T1000 (cell line): ENCODE results near the gene RAB2B.
A peak's percentile ranks its signal among the peaks of the same experiment; 100 is the strongest.
"Not testable (repeated sequence)": the region's sequence is repeated elsewhere in the genome, so short reads cannot be mapped to it uniquely, and the experiment has no call there.

Source experiments
- DNase-seq: peaks from one replicate; lab custom pipeline; 2025; ENCODE audit warnings: mixed read lengths; lab: John Stamatoyannopoulos, UW

Gene RAB2B

GRCh38 chr14:21486640-21487087 is 9.9 kb upstream of the RAB2B start:
- no peak for DNase-seq

- no peak for DNase-seq
Observed at GRCh38 chr14:21476523-21476924, 235 bp downstream of the RAB2B start.

- no peak for DNase-seq
Observed at GRCh38 chr14:21475767-21476522, 814 bp downstream of the RAB2B start.

GRCh38 chr14:21467616-21468015 is 9.1 kb downstream of the RAB2B start:
- no peak for DNase-seq

- peak; percentile 98 for DNase-seq
Observed at GRCh38 chr14:21455912-21456667, 20.7 kb downstream of the RAB2B start, which contains the start of gene CHD8. Gene CHD8 (minus strand): TSS chr14:21456123. CDS start chr14:21431643, 24,480 bp downstream.

GRCh38 chr14:21455592-21455911 is 21.2 kb downstream of the RAB2B start:
- DNase-seq = no peak

GRCh38 chr14:21454843-21455544 is 21.8 kb downstream of the RAB2B start:
- DNase-seq = no peak

GRCh38 chr14:21449899-21450216 is 26.9 kb downstream of the RAB2B start:
- no peak for DNase-seq

- not testable (repeated sequence) for DNase-seq
Observed at GRCh38 chr14:21442657-21443056, 34.1 kb downstream of the RAB2B start.

- no peak for DNase-seq
Observed at GRCh38 chr14:21440859-21441258, 35.9 kb downstream of the RAB2B start.

GRCh38 chr14:21437063-21437901 is 39.5 kb downstream of the RAB2B start:
- peak; percentile 93 for DNase-seq

- DNase-seq = no peak
Observed at GRCh38 chr14:21436567-21437062, 40.1 kb downstream of the RAB2B start.

- DNase-seq = no peak
Observed at GRCh38 chr14:21431126-21431525, 45.6 kb downstream of the RAB2B start.

- no peak for DNase-seq
Observed at GRCh38 chr14:21428930-21429329, 47.8 kb downstream of the RAB2B start.

- no peak for DNase-seq
Observed at GRCh38 chr14:21426692-21427091, 50.1 kb downstream of the RAB2B start.

GRCh38 chr14:21419528-21419927 is 57.2 kb downstream of the RAB2B start:
- DNase-seq = no peak

GRCh38 chr14:21415329-21415728 is 61.4 kb downstream of the RAB2B start:
- no peak for DNase-seq

GRCh38 chr14:21414137-21414631 is 62.6 kb downstream of the RAB2B start:
- DNase-seq = no peak
